ENCODE results near the gene OR3A2. TPM values are rescaled to one million over a fixed set of nuclear protein-coding genes. Genes with fewer than 3 reads are reported as not detected.
"Not testable (repeated sequence)": the region's sequence is repeated elsewhere in the genome, so short reads cannot be mapped to it uniquely, and the experiment has no call there.

The OR3A2 gene
- total RNA-seq, 3 donors from 2014 or later = 1.3 TPM; not detected in 2

DNA sequence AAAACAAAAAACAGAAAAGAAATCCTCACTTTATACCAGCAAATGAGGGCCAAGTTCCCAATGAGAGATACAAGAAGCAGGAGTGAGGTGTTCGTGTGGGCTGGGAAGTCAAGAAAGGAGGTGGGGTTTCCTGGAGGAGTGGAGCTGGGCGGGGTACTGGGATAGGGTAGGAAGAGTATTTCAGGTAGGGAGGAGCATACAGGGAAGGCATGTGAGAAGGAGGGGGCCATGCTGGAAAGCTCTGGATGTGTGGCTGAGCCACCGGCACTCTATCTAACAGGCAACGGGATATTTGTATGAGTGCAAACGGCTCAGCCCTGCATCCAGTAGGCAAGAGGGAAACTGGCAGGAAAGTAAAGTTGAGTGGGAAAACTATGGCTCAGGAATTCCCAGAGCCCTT is 4.2 kb downstream of the OR3A2 start:
- no peak for ATAC-seq
- H3K9me3 ChIP-seq = no peaks in the 10 kb centered on the region
- no peaks in the 10 kb centered on the region for H3K4me1 ChIP-seq (ENCODE audit: low read depth)
- no peak for DNase-seq
- no peak overlapping the region for H3K4me3 ChIP-seq
- intact Hi-C loops (cut with DNase I, micrococcal nuclease) = no loop called here
- TF ChIP-seq, protein P1, sequence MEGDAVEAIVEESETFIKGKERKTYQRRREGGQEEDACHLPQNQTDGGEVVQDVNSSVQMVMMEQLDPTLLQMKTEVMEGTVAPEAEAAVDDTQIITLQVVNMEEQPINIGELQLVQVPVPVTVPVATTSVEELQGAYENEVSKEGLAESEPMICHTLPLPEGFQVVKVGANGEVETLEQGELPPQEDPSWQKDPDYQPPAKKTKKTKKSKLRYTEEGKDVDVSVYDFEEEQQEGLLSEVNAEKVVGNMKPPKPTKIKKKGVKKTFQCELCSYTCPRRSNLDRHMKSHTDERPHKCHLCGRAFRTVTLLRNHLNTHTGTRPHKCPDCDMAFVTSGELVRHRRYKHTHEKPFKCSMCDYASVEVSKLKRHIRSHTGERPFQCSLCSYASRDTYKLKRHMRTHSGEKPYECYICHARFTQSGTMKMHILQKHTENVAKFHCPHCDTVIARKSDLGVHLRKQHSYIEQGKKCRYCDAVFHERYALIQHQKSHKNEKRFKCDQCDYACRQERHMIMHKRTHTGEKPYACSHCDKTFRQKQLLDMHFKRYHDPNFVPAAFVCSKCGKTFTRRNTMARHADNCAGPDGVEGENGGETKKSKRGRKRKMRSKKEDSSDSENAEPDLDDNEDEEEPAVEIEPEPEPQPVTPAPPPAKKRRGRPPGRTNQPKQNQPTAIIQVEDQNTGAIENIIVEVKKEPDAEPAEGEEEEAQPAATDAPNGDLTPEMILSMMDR (IDR thresholded peaks at IDR 0.05) = no peak
- H3K36me3 ChIP-seq (ENCODE audit: low read depth) = no peaks in the 10 kb centered on the region

DNA sequence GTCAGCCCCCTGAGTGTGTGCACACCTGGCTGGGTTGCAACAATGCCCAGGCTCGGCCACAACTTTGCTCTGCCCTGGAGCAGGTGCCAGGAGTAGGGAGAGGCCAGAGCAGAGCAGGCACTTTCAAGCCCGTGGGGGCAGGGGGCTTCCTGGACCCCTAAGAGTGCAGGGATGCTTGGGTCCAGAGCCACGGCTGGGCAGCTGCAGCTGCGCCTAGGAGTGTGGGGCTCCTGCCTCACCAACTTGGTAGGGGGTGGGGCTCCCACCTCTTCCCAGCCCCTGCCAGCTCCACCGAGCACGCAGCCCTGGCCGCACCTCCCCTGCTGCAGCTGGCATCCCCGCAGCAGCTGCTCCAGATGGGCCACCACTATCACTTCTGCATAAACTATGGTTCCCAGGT is 7.8 kb downstream of the OR3A2 start:
- ATAC-seq (no peak), DNase-seq (no peak)
- peaks cover 8% of the 10 kb centered on the region for H3K9me3 ChIP-seq
- H3K4me3 ChIP-seq = no peak overlapping the region
- TF ChIP-seq, protein P1 (IDR thresholded peaks at IDR 0.05) = no peak
- no peaks in the 10 kb centered on the region for H3K36me3 ChIP-seq (ENCODE audit: low read depth)
- intact Hi-C loops (cut with DNase I, micrococcal nuclease) = no loop called here
- no peaks in the 10 kb centered on the region for H3K4me1 ChIP-seq (ENCODE audit: low read depth)

DNA sequence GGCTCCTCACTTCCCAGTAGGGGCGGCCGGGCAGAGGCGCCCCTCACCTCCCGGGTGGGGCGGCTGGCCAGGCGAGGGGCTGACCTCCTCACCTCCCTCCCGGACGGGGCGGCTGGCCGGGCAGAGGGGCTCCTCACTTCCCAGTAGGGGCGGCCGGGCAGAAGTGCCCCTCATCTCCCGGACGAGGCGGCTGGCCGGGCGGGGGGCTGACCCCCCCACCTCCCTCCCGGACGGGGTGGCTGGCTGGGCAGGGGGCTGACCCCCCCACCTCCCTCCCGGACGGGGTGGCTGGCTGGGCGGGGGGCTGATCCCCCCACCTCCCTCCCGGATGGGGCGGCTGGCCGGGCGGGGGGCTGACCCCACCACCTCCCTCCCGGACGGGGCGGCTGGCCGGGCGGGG is 14.9 kb downstream of the OR3A2 start:
- peaks cover 12% of the 10 kb centered on the region for H3K9me3 ChIP-seq
- H3K4me1 ChIP-seq (ENCODE audit: low read depth); DNase-seq; H3K4me3 ChIP-seq; H3K36me3 ChIP-seq (ENCODE audit: low read depth); intact Hi-C loops (cut with DNase I, micrococcal nuclease); ATAC-seq: not testable (repeated sequence)

DNA sequence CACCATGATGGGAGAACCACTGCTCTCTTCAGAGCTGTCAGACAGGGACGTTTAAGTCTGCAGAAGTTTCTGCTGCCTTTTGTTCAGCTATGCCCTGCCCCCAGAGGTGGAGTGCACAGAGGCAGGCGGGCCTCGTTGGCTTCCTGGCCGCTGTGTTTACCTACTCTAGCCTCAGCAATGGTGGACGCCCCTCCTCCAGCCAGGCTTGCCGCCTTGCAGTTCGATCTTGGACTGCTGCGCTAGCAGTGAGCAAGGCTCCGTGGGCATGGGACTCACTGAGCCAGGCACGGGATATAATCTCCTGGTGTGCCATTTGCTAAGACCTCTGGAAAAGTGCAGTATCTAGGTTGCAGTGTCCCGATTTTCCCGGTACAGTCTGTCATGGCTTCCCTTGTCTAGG is 43.3 kb downstream of the OR3A2 start:
- ATAC-seq; H3K9me3 ChIP-seq; H3K36me3 ChIP-seq (ENCODE audit: low read depth); DNase-seq; H3K4me1 ChIP-seq (ENCODE audit: low read depth); intact Hi-C loops (cut with DNase I, micrococcal nuclease); H3K4me3 ChIP-seq: not testable (repeated sequence)

DNA sequence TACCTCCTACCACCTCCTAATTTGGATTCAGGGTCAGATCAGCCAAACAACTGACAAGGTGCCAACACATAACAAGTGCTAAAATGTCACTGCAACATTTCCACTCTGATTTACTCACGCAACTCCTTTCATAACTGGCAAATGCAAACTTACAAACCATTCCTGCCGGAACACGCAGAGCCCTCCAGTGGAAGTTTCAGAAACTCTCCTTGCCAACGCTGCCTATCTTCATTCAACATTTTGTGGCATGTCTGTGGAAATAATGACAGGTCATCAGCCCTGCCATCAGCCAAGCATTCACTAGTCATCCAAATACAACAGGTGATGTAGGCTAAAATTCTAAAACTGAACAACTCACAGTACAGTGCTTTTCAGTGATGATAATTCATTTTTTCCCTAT is 50.2 kb downstream of the OR3A2 start:
- H3K4me1 ChIP-seq (ENCODE audit: low read depth) = no peaks in the 10 kb centered on the region
- peak in 1 of 3 donors; percentile 3 for DNase-seq
- intact Hi-C loops (cut with DNase I, micrococcal nuclease) = no loop called here
- H3K9me3 ChIP-seq = no peaks in the 10 kb centered on the region
- TF ChIP-seq, protein P1 (IDR thresholded peaks at IDR 0.05) = no peak
- no peak for ATAC-seq
- H3K4me3 ChIP-seq = no peak overlapping the region
- H3K36me3 ChIP-seq (ENCODE audit: low read depth) = no peaks in the 10 kb centered on the region

DNA sequence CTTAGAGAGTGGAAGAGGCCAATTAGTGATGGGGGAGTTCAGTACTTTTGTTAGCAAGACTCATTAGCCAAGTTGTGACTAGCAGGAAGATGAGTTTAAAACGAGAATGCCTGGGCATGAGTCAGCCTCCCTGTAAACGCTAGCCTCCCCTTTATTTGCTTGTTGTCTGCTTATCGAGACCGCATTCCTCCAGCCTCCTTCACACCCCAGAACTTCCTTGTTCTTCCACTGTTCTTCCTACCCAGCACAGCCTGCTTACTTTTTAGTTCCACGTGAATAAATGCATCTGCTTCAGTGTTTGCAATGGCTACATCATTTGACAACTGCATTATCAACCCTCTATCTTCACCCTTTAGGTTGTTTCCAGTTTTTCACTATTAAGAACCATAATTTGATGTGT is 67.8 kb downstream of the OR3A2 start:
- intact Hi-C loops (cut with DNase I, micrococcal nuclease) = no loop called here
- TF ChIP-seq, protein P1 (IDR thresholded peaks at IDR 0.05) = no peak
- Histone ChIP-seq H3K9me3 (no peaks in the 10 kb centered on the region), H3K36me3 (ENCODE audit: low read depth) (no peaks in the 10 kb centered on the region), H3K4me3 (no peak overlapping the region), H3K4me1 (ENCODE audit: low read depth) (no peaks in the 10 kb centered on the region)
- DNase-seq = no peak
- ATAC-seq = no peak

DNA sequence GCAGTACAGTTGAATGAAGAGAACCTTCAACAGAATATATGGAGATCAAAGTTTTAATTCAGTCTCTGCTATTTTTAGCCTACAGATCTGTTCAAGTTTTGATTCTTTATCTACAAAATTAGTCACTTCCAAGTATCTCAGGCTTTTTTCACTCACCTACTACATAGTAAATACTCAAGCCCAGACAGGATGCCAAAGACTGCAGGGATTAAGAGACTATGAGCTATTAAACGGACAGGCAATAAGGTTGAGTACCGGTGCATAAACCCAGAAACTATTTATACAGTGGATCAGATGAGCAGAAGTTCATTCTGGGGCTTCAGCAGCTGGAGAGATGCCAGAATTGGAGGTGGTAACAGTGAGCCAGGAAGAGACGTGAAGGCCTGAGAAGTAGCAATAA is 69.3 kb downstream of the OR3A2 start:
- Histone ChIP-seq H3K9me3 (no peaks in the 10 kb centered on the region), H3K36me3 (ENCODE audit: low read depth) (no peaks in the 10 kb centered on the region), H3K4me3 (no peak overlapping the region), H3K4me1 (ENCODE audit: low read depth) (no peaks in the 10 kb centered on the region)
- intact Hi-C loops (cut with DNase I, micrococcal nuclease) = no loop called here
- no peak for ATAC-seq
- DNase-seq = no peak
- TF ChIP-seq, protein P1 (IDR thresholded peaks at IDR 0.05) = no peak
